WTC11 (cell line): ENCODE measurements around the gene ZNF407.

Experiments
- CBFB ChIP-seq: sonication (generic); formaldehyde crosslinking; IDR thresholded peaks from 2 replicates; pipeline ENCODE4 v1.8.1; 2022; ENCODE audit warnings: mild to moderate bottlenecking, low read depth, missing genetic modification reagents
- CTCF ChIP-seq: fragments of 200-600 bp; IDR thresholded peaks from 2 replicates; pipeline ENCODE4 v1.8.0; 2022; ENCODE audit warnings: antibody characterized with exemption
- NFATC4 ChIP-seq: fragments of 250-450 bp; sonication (Bioruptor Pico); IDR thresholded peaks from 2 replicates; pipeline ENCODE4 v1.9.0; 2021; ENCODE audit warnings: mild to moderate bottlenecking
- NR1H2 ChIP-seq: sonication (generic); formaldehyde crosslinking; IDR thresholded peaks from 2 replicates; pipeline ENCODE4 v1.9.0; 2021; ENCODE audit warnings: mild to moderate bottlenecking, moderate library complexity, missing genetic modification reagents
- PRDM15 ChIP-seq: sonication (generic); formaldehyde crosslinking; IDR thresholded peaks from 2 replicates; pipeline ENCODE4 v1.8.0; 2022; ENCODE audit warnings: missing genetic modification reagents
- ZNF512 ChIP-seq: sonication (generic); formaldehyde crosslinking; IDR thresholded peaks from 2 replicates; pipeline ENCODE4 v1.8.1; 2022; ENCODE audit warnings: missing genetic modification reagents, borderline replicate concordance
- TF ChIP-seq, protein P1 (sequence below): sonication (generic); formaldehyde crosslinking; conservative IDR thresholded peaks from 2 replicates; pipeline ENCODE4 v1.8.1; 2022; ENCODE audit warnings: mild to moderate bottlenecking, missing genetic modification reagents

- TF ChIP-seq ZNF512 (no peak), CBFB (CRISPR knock-in tag) (no peak), CTCF (no peak), NR1H2 (CRISPR knock-in tag) (no peak), NFATC4 (no peak), PRDM15 (CRISPR knock-in tag) (no peak)
- TF ChIP-seq, protein P1, sequence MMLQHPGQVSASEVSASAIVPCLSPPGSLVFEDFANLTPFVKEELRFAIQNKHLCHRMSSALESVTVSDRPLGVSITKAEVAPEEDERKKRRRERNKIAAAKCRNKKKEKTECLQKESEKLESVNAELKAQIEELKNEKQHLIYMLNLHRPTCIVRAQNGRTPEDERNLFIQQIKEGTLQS (CRISPR knock-in tag): no peak
Observed at GRCh38 chr18:74725690-74726089, 128.0 kb downstream of the ZNF407 start.
